CD4-positive, alpha-beta T cell (primary cell): Measurements from ENCODE around the gene IL1RN. TPM values are rescaled to one million over a fixed set of nuclear protein-coding genes. Genes with fewer than 3 reads are reported as not detected.

Source experiments
- ATAC-seq: fragments of 200-7000 bp; cut with Tn5 transposase; one replicate; pipeline ENCODE4 v1.10.0; 2022; ENCODE audit warnings: mild to moderate bottlenecking; ENCODE audit not compliant: poor library complexity
- CTCF ChIA-PET: fragments of 350-600 bp; sonication (Branson Sonifier 250); formaldehyde crosslinking; loops from one replicate; lab custom pipeline; 2021; ENCODE audit warnings: antibody characterized with exemption, inconsistent platforms; lab: Charles Lee
- POLR2A ChIA-PET: fragments of 350-600 bp; sonication (Branson Sonifier 250); formaldehyde crosslinking; loops from one replicate; lab custom pipeline; 2021; ENCODE audit warnings: antibody characterized with exemption, inconsistent platforms; lab: Charles Lee
- DNase-seq, 14 experiments: peaks; one replicate each; pipeline ENCODE4 v3.0.0-alpha.2; 2013 to 2020; ENCODE audit warnings: mixed read lengths in 2 of 14
- H3K27ac ChIP-seq, 2 donors: one replicate each; pipeline versions ENCODE4 v1.5.1 to v1.7.0; 2013; ENCODE audit warnings: low read length in 2 of 2, low read depth in 1 of 2, mild to moderate bottlenecking in 1 of 2
- H3K27me3 ChIP-seq, 2 experiments: 1 replicate in 1 of 2; 2 replicates in 1 of 2; pipeline versions ENCODE4 v1.6.1 to v1.7.0; 2013; ENCODE audit warnings: low read length in 2 of 2, control low read depth in 1 of 2, mild to moderate bottlenecking in 1 of 2, moderate library complexity in 1 of 2; ENCODE audit not compliant: insufficient read depth in 2 of 2, control insufficient read depth in 1 of 2
- H3K36me3 ChIP-seq: one replicate; pipeline ENCODE4 v1.6.1; 2013; ENCODE audit warnings: low read length, control low read depth; ENCODE audit not compliant: insufficient read depth
- H3K4me1 ChIP-seq: one replicate; pipeline ENCODE4 v1.6.1; 2013; ENCODE audit warnings: low read length, control low read depth; ENCODE audit not compliant: insufficient read depth
- H3K4me3 ChIP-seq: one replicate; pipeline ENCODE4 v1.5.1; 2013; ENCODE audit warnings: mild to moderate bottlenecking, low read length, moderate library complexity
- H3K9me3 ChIP-seq, 2 experiments: 1 replicate in 1 of 2; 2 replicates in 1 of 2; pipeline versions ENCODE4 v1.6.1 to v1.7.0; 2013; ENCODE audit warnings: low read length in 2 of 2, mild to moderate bottlenecking in 2 of 2, control low read depth in 1 of 2, moderate library complexity in 1 of 2; ENCODE audit not compliant: control insufficient read depth in 1 of 2, insufficient read depth in 1 of 2
- H3K27ac Mint-ChIP-seq: one replicate; pipeline ENCODE4 v1.8.0; 2020; ENCODE audit warnings: mixed read lengths
- H3K27me3 Mint-ChIP-seq: one replicate; pipeline ENCODE4 v1.8.0; 2021; ENCODE audit warnings: mixed read lengths
- H3K36me3 Mint-ChIP-seq: one replicate; pipeline ENCODE4 v1.8.0; 2021; ENCODE audit warnings: low read depth, mixed read lengths
- H3K4me1 Mint-ChIP-seq: one replicate; pipeline ENCODE4 v1.8.0; 2021; ENCODE audit warnings: low read depth, mixed read lengths
- H3K4me3 Mint-ChIP-seq: one replicate; pipeline ENCODE4 v1.8.0; 2020; ENCODE audit warnings: mild to moderate bottlenecking, mixed read lengths
- H3K9me3 Mint-ChIP-seq: one replicate; pipeline ENCODE4 v1.8.0; 2020; ENCODE audit warnings: mixed read lengths
- CTCF ChIP-seq: fragments of 200-600 bp; IDR thresholded peaks from one replicate; pipeline ENCODE4 v1.8.0; 2022; ENCODE audit warnings: antibody characterized with exemption, mild to moderate bottlenecking
- intact Hi-C, 2 experiments: fragments of 100-400 bp; cut with DNase I in 1 of 2; cut with micrococcal nuclease in 1 of 2; formaldehyde crosslinking; loops; one replicate each; pipeline versions ENCODE4 v1.15.1 to v1.9.0; 2023 to 2025; cut with DNase I, micrococcal nuclease
- total RNA-seq, 174 experiments: library from RNA in 2 of 174; stranded (reverse) in 2 of 174; gene quantifications; one replicate each; pipeline ENCODE4 v1.2.3 and lab custom pipeline; 2021 to 2026

IL1RN gene
- total RNA-seq, 2 experiments from 2014 or later: 0.31 to 0.58 TPM

- Histone ChIP-seq H3K9me3 (no peaks in the 10 kb centered on the region), H3K27me3 (no peaks in the 10 kb centered on the region), H3K4me3 (no peak overlapping the region), H3K36me3 (no peaks in the 10 kb centered on the region), H3K27ac (no peak overlapping the region), H3K4me1 (peaks cover 21% of the 10 kb centered on the region)
- Mint-ChIP-seq H3K4me1 (no peaks in the 10 kb centered on the region), H3K27me3 (no peaks in the 10 kb centered on the region), H3K27ac (no peak overlapping the region), H3K4me3 (no peak overlapping the region), H3K36me3 (no peaks in the 10 kb centered on the region), H3K9me3 (no peaks in the 10 kb centered on the region)
- ATAC-seq: no peak
- POLR2A ChIA-PET: no interaction called here
- CTCF ChIA-PET: interaction anchor here (0.5 kb wide), 1 partner anchor 1053 kb away, joined by 3 read pairs; no protein-coding TSS in a partner anchor
- DNase-seq: no peak
- intact Hi-C loops: no loop called here
- no peak for TF ChIP-seq CTCF
These were observed 9.1 kb upstream of the IL1RN start for GRCh38 chr2:113118263-113118657.

GRCh38 chr2:113119111-113119510 is 8.3 kb upstream of the IL1RN start:
- DNase-seq: no peak
- Mint-ChIP-seq H3K4me3 (no peak overlapping the region), H3K27me3 (peaks cover 8% of the 10 kb centered on the region), H3K27ac (no peak overlapping the region), H3K36me3 (no peaks in the 10 kb centered on the region), H3K4me1 (no peaks in the 10 kb centered on the region), H3K9me3 (no peaks in the 10 kb centered on the region)
- Histone ChIP-seq H3K4me1 (peaks cover 23% of the 10 kb centered on the region), H3K4me3 (no peak overlapping the region), H3K36me3 (no peaks in the 10 kb centered on the region), H3K27ac (no peak overlapping the region), H3K9me3 (no peaks in the 10 kb centered on the region), H3K27me3 (no peaks in the 10 kb centered on the region)
- intact Hi-C loops: no loop called here
- POLR2A ChIA-PET: no interaction called here
- no peak for TF ChIP-seq CTCF
- CTCF ChIA-PET: no interaction called here
- no peak for ATAC-seq

GRCh38 chr2:113120861-113121260 is 6.5 kb upstream of the IL1RN start:
- Mint-ChIP-seq H3K9me3 (no peaks in the 10 kb centered on the region), H3K27me3 (peaks cover 16% of the 10 kb centered on the region), H3K36me3 (no peaks in the 10 kb centered on the region), H3K4me1 (no peaks in the 10 kb centered on the region), H3K27ac (no peak overlapping the region), H3K4me3 (no peak overlapping the region)
- intact Hi-C loops: no loop called here
- H3K4me1 ChIP-seq: peaks cover 23% of the 10 kb centered on the region
- H3K36me3 ChIP-seq: no peaks in the 10 kb centered on the region
- H3K27me3 ChIP-seq: no peaks in the 10 kb centered on the region
- ATAC-seq (no peak), DNase-seq (no peak)
- H3K9me3 ChIP-seq: no peaks in the 10 kb centered on the region
- H3K4me3 ChIP-seq: no peak overlapping the region
- TF ChIP-seq CTCF: no peak
- ChIA-PET CTCF (interaction anchor here (1.0 to 1.4 kb wide), 2 partner anchors 16 to 78 kb away, joined by 3 read pairs; no protein-coding TSS in a partner anchor), POLR2A (no interaction called here)
- no peak overlapping the region for H3K27ac ChIP-seq
